Kidney (tissue), 14 donors: ENCODE results near the gene FURIN. TPM values are rescaled to one million over a fixed set of nuclear protein-coding genes. Genes with fewer than 3 reads are reported as not detected.

Experiments
- DNase-seq, 5 donors: peaks; one replicate each; pipeline ENCODE4 v3.0.0-alpha.2; 2013 to 2020
- FAIRE-seq: peaks from 2 replicates; lab custom pipeline; 2012; peaks lifted over from hg19 to GRCh38; lab: Jason Lieb, UNC
- H3K27ac ChIP-seq, 2 donors: one replicate each; pipeline ENCODE4 v1.7.0; 2013; ENCODE audit warnings: low read depth in 2 of 2, low read length in 2 of 2, inconsistent platforms in 1 of 2
- H3K27me3 ChIP-seq: one replicate; pipeline ENCODE4 v1.7.1; 2013; ENCODE audit warnings: low read length, inconsistent platforms; ENCODE audit not compliant: control insufficient read depth, insufficient read depth
- H3K36me3 ChIP-seq, 3 donors: one replicate each; pipeline versions ENCODE4 v1.7.0 to v1.7.1; 2013; ENCODE audit warnings: low read length in 3 of 3, control low read depth in 1 of 3, inconsistent platforms in 1 of 3; ENCODE audit not compliant: insufficient read depth in 3 of 3, control insufficient read depth in 2 of 3
- H3K4me1 ChIP-seq, 3 donors: one replicate each; pipeline versions ENCODE4 v1.7.0 to v1.7.1; 2013; ENCODE audit warnings: low read length in 3 of 3, inconsistent platforms in 1 of 3, low read depth in 1 of 3; ENCODE audit not compliant: control insufficient read depth in 2 of 3, insufficient read depth in 2 of 3
- H3K4me3 ChIP-seq, 3 donors: one replicate each; pipeline versions ENCODE4 v1.7.0 to v1.8.1; 2013; ENCODE audit warnings: low read length in 3 of 3, control low read depth in 1 of 3, inconsistent platforms in 1 of 3
- H3K9ac ChIP-seq, 3 donors: one replicate each; pipeline versions ENCODE4 v1.7.0 to v1.7.1; 2013; ENCODE audit warnings: low read length in 3 of 3, control low read depth in 1 of 3, inconsistent platforms in 1 of 3
- H3K9me3 ChIP-seq, 3 donors: one replicate each; pipeline versions ENCODE4 v1.7.0 to v1.7.1; 2013; ENCODE audit warnings: low read length in 3 of 3, control low read depth in 1 of 3, inconsistent platforms in 1 of 3; ENCODE audit not compliant: control insufficient read depth in 2 of 3, insufficient read depth in 1 of 3
- intact Hi-C: fragments of 100-400 bp; cut with DNase I; formaldehyde crosslinking; loops from one replicate; pipeline ENCODE4 v1.11.1; 2022
- polyA plus RNA-seq: library from polyadenylated mRNA; stranded (reverse); fragments of 350-450 nt; fragmentation: Illumina TruSeq; extraction: RNeasy Lipid Tissue Mini Kit (QIAGEN cat#74804); gene quantifications from one replicate; pipeline ENCODE4 v1.2.3, GENCODE V29; 2014; ENCODE audit warnings: low read depth, low replicate concordance; ENCODE audit not compliant: insufficient read depth
- total RNA-seq: library from RNA; stranded (reverse); fragmentation: NEBNext Ultra II Directional; extraction: Animal tissue kit (Norgen Biotek cat#: 25700); gene quantifications from one replicate; pipeline ENCODE4 v1.2.1, GENCODE V29; 2021
- TF ChIP-seq, protein P1 (sequence below): IDR thresholded peaks from 3 replicates; pipeline ENCODE4 v1.5.1; 2012; ENCODE audit warnings: mild to moderate bottlenecking, moderate library complexity, borderline replicate concordance; ENCODE audit not compliant: insufficient read depth; ENCODE audit errors: extremely low read depth
- donor health status: control.
- donor health status: control.
- donor health status: control.
- donor health status: control.
- donor health status: control.
- donor health status: DM: yes; HTN: yes; CAD: no.
- donor health status: Normal renal cell carcinoma (clear cell type).

FURIN gene
- total and polyA plus RNA-seq, 2 donors from 2014 or later: 36.4 to 75.9 TPM

DNA sequence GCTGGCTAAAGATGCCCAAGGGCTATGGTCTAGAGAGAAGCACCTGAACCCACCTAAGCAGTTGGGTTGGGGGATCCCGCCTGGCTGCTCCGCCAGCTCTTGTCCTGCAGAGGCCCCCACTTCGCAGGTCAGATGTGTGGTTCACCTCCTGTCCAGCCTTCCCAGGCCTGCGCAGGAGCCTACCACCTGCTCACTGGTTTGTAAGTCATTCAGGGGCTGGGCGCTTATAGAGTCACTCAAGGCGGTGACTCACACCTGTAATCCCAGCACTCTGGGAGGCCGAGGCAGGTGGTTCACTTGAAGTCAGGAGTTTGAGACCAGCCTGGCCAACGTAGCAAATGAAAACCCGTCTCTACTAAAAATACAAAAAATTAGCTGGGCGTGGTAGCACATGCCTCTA, 3.9 kb upstream of the FURIN start:
- Histone ChIP-seq H3K27ac (no peak overlapping the region), H3K4me1 (peaks cover 0 to 4% (median 0%) of the 10 kb centered on the region in 3 donors), H3K9me3 (no peaks in the 10 kb centered on the region), H3K9ac (no peak overlapping the region), H3K4me3 (no peak overlapping the region), H3K27me3 (no peaks in the 10 kb centered on the region), H3K36me3 (no peaks in the 10 kb centered on the region)
- DNase-seq: no peak
- intact Hi-C loops: no loop called here
- TF ChIP-seq, protein P1, sequence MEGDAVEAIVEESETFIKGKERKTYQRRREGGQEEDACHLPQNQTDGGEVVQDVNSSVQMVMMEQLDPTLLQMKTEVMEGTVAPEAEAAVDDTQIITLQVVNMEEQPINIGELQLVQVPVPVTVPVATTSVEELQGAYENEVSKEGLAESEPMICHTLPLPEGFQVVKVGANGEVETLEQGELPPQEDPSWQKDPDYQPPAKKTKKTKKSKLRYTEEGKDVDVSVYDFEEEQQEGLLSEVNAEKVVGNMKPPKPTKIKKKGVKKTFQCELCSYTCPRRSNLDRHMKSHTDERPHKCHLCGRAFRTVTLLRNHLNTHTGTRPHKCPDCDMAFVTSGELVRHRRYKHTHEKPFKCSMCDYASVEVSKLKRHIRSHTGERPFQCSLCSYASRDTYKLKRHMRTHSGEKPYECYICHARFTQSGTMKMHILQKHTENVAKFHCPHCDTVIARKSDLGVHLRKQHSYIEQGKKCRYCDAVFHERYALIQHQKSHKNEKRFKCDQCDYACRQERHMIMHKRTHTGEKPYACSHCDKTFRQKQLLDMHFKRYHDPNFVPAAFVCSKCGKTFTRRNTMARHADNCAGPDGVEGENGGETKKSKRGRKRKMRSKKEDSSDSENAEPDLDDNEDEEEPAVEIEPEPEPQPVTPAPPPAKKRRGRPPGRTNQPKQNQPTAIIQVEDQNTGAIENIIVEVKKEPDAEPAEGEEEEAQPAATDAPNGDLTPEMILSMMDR: no peak
- no peak for FAIRE-seq

GRCh38 chr15:90865702-90866101, 2.7 kb upstream of the FURIN start:
- FAIRE-seq: no peak
- no peak overlapping the region for H3K27ac ChIP-seq
- H3K27me3 ChIP-seq: no peaks in the 10 kb centered on the region
- H3K4me1 ChIP-seq: peaks cover 0 to 10% (median 9%) of the 10 kb centered on the region in 3 donors
- no peak overlapping the region for H3K4me3 ChIP-seq
- TF ChIP-seq, protein P1: no peak
- H3K36me3 ChIP-seq: no peaks in the 10 kb centered on the region
- no peaks in the 10 kb centered on the region for H3K9me3 ChIP-seq
- DNase-seq: no peak
- H3K9ac ChIP-seq: no peak overlapping the region
- intact Hi-C loops: no loop called here

- intact Hi-C loops: no loop called here
- Histone ChIP-seq H3K27ac (no peak overlapping the region), H3K4me3 (no peak overlapping the region), H3K9me3 (no peaks in the 10 kb centered on the region), H3K4me1 (peaks cover 0 to 10% (median 10%) of the 10 kb centered on the region in 3 donors), H3K27me3 (no peaks in the 10 kb centered on the region), H3K36me3 (no peaks in the 10 kb centered on the region), H3K9ac (no peak overlapping the region)
- no peak for DNase-seq
- no peak for FAIRE-seq
- TF ChIP-seq, protein P1: no peak
Observed at GRCh38 chr15:90866161-90866715, 2.1 kb upstream of the FURIN start.

DNA sequence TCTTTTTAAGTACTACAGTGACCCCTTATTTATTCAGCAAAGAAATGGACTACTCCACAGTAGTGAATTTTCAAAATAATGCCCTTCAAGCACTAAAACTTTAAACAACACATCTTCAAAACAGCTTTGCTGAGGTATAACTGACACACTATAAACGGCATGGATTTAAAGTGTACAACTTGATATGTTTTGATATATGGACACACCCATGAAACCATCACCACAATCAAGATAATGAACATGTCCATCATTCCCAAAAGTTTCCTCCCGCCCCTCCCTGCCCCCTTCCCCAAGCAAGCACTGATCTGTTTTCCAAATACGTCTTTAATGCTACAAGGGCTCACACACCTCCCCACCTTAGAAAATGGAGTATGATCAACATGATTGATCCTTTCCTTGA, 1.6 kb upstream of the FURIN start:
- Histone ChIP-seq H3K4me1 (peaks cover 0 to 10% (median 10%) of the 10 kb centered on the region in 3 donors), H3K27ac (no peak overlapping the region), H3K9me3 (no peaks in the 10 kb centered on the region), H3K9ac (no peak overlapping the region), H3K36me3 (no peaks in the 10 kb centered on the region), H3K4me3 (no peak overlapping the region), H3K27me3 (no peaks in the 10 kb centered on the region)
- TF ChIP-seq, protein P1: no peak
- FAIRE-seq (no peak), DNase-seq (no peak)
- intact Hi-C loops: no loop called here
